ENCODE measurements around the gene GTSE1. TPM values are rescaled to one million over a fixed set of nuclear protein-coding genes. Genes with fewer than 3 reads are reported as not detected.

Gene GTSE1
- total and polyA plus RNA-seq, 2 of the 13 experiments (the other 11 are each of a cell fraction or from before 2014, with no cell fraction given) = 10.7 to 13.5 TPM

GRCh38 chr22:46296257-46297150 is at the start of gene GTSE1 (continued):
- no peak for TF ChIP-seq TRAFD1 (CRISPR knock-in tag; IDR thresholded peaks at IDR 0.05; ENCODE audit: borderline replicate concordance)
- TF ChIP-seq ZFP62 (CRISPR knock-in tag; IDR thresholded peaks at IDR 0.05) = no peak
- TF ChIP-seq ELK4 (CRISPR knock-in tag; IDR thresholded peaks at IDR 0.05; ENCODE audit: borderline replicate concordance) = no peak
- TF ChIP-seq NR2F6 (IDR thresholded peaks at IDR 0.05) = no peak
- no peak for TF ChIP-seq NR2F6 (CRISPR knock-in tag; IDR thresholded peaks at IDR 0.05)
- no peak for TF ChIP-seq ZNF629 (CRISPR knock-in tag; conservative IDR thresholded peaks at IDR 0.05)
- TF ChIP-seq YY1 (IDR thresholded peaks at IDR 0.05; ENCODE audit: insufficient read depth, insufficient replicate concordance, low read depth, low read length) = peak; percentile 80
- peak; percentile 64; the same call in 1 of the 2 replicates for TF ChIP-seq MEF2D (CRISPR knock-in tag; IDR thresholded peaks at IDR 0.05)
- TF ChIP-seq ZKSCAN1 (IDR thresholded peaks at IDR 0.05; ENCODE audit: low read length) = no peak
- TF ChIP-seq ZNF556 (CRISPR knock-in tag; IDR thresholded peaks at IDR 0.05; ENCODE audit: borderline replicate concordance) = no peak; the same call in 1 of the 2 replicates
- peak; percentile 76; the same call in 1 of the 2 replicates for TF ChIP-seq ZNF709 (CRISPR knock-in tag; IDR thresholded peaks at IDR 0.05)
- peak; percentile 95; the same call in 1 of the 2 replicates for TF ChIP-seq CHCHD3 (CRISPR knock-in tag; IDR thresholded peaks at IDR 0.05)
- no peak for TF ChIP-seq TIGD3 (CRISPR knock-in tag; IDR thresholded peaks at IDR 0.05; ENCODE audit: borderline replicate concordance)
- TF ChIP-seq ZNF761 (CRISPR knock-in tag; conservative IDR thresholded peaks at IDR 0.05) = no peak; the same call in 1 of the 2 replicates
- peak; percentile 58; the same call in 1 of the 2 replicates for TF ChIP-seq IKZF5 (CRISPR knock-in tag; IDR thresholded peaks at IDR 0.05)
- TF ChIP-seq NFKBIZ (CRISPR knock-in tag; IDR thresholded peaks at IDR 0.05) = no peak
- TF ChIP-seq ZNF609 (CRISPR knock-in tag; IDR thresholded peaks at IDR 0.05; ENCODE audit: borderline replicate concordance) = no peak
- TF ChIP-seq PAF1 (CRISPR knock-in tag; IDR thresholded peaks at IDR 0.05) = no peak
- TF ChIP-seq ZMYM3 (CRISPR knock-in tag; IDR thresholded peaks at IDR 0.05) = no peak

All from HepG2 (cell line).